SK-N-SH (cell line): ENCODE measurements around the gene RAP2A. TPM values are rescaled to one million over a fixed set of nuclear protein-coding genes. Genes with fewer than 3 reads are reported as not detected.

Experiments
- CTCF ChIA-PET: fragments of 300-600, 350-600 bp; formaldehyde crosslinking; extraction: SDS; loops from one replicate; lab custom pipeline; 2021; lab: Yijun Ruan, JAX
- POLR2A ChIA-PET: fragments of 350-600 bp; sonication (Branson Sonifier 250); formaldehyde crosslinking; extraction: SDS; loops from one replicate; lab custom pipeline; 2020; ENCODE audit warnings: antibody characterized with exemption, inconsistent platforms; lab: Yijun Ruan, JAX
- DNase-seq: peaks from one replicate; pipeline ENCODE4 v3.0.0; 2012
- H2AFZ ChIP-seq: fragments of 200-600 bp; sonication (generic); 2 replicates; pipeline ENCODE4 v1.8.1; 2016; ENCODE audit warnings: antibody characterized with exemption, mild to moderate bottlenecking, low read depth
- H3F3A ChIP-seq: fragments of 200-600 bp; sonication (generic); replicated peaks from 2 replicates; pipeline ENCODE3; 2016; ENCODE audit warnings: antibody characterized with exemption, mild to moderate bottlenecking; ENCODE audit not compliant: insufficient read depth
- H3K27ac ChIP-seq, 2 experiments: fragments of 200-500 bp in 1 of 2; fragments of 200-600 bp in 1 of 2; sonication (Bioruptor generic) in 1 of 2; sonication (generic), shearing (Covaris generic) in 1 of 2; 2 replicates each; pipeline versions ENCODE4 v1.5.1 to v1.6.1; 2014 to 2016; ENCODE audit warnings: low read depth in 2 of 2, inconsistent platforms in 1 of 2, low read length in 1 of 2, mild to moderate bottlenecking in 1 of 2, mixed read lengths in 1 of 2
- H3K27me3 ChIP-seq: fragments of 200-600 bp; sonication (generic), shearing (Covaris generic); 2 replicates; pipeline ENCODE4 v1.6.1; 2016; ENCODE audit warnings: mixed run types; ENCODE audit not compliant: insufficient read depth
- H3K36me3 ChIP-seq, 2 experiments: fragments of 200-500 bp in 1 of 2; fragments of 200-600 bp in 1 of 2; sonication (Bioruptor generic) in 1 of 2; sonication (generic) in 1 of 2; replicated peaks in 1 of 2; 2 replicates each; pipeline versions ENCODE3 to v1.5.1; 2014 to 2016; ENCODE audit warnings: low read length in 1 of 2, mild to moderate bottlenecking in 1 of 2; ENCODE audit not compliant: insufficient read depth in 2 of 2, control insufficient read depth in 1 of 2
- H3K4me1 ChIP-seq, 2 experiments: fragments of 200-500 bp in 1 of 2; fragments of 200-600 bp in 1 of 2; sonication (Bioruptor generic) in 1 of 2; sonication (generic), shearing (Covaris generic) in 1 of 2; 2 replicates each; pipeline versions ENCODE4 v1.5.1 to v1.6.1; 2014 to 2016; ENCODE audit warnings: low read depth in 1 of 2, low read length in 1 of 2, mixed run types in 1 of 2; ENCODE audit not compliant: insufficient read depth in 2 of 2, control insufficient read depth in 1 of 2
- H3K4me2 ChIP-seq: fragments of 200-600 bp; sonication (generic), shearing (Covaris generic); 2 replicates; pipeline ENCODE4 v1.6.1; 2017; ENCODE audit warnings: mixed run types
- H3K4me3 ChIP-seq, 2 experiments: fragments of 200-500 bp in 1 of 2; fragments of 200-600 bp in 1 of 2; sonication (Bioruptor generic) in 1 of 2; sonication (generic), shearing (Covaris generic) in 1 of 2; 2 replicates each; pipeline versions ENCODE4 v1.5.1 to v1.8.1; 2014 to 2016; ENCODE audit warnings: low read depth in 2 of 2, inconsistent platforms in 1 of 2, low read length in 1 of 2, mild to moderate bottlenecking in 1 of 2, mixed read lengths in 1 of 2, moderate library complexity in 1 of 2
- H3K79me2 ChIP-seq: fragments of 200-600 bp; sonication (generic); 2 replicates; pipeline ENCODE4 v1.8.1; 2017; ENCODE audit warnings: mild to moderate bottlenecking; ENCODE audit not compliant: insufficient read depth
- H3K9ac ChIP-seq: fragments of 200-600 bp; sonication (generic); 2 replicates; pipeline ENCODE4 v1.6.1; 2017; ENCODE audit warnings: mixed run types
- H3K9me2 ChIP-seq: fragments of 200-600 bp; sonication (generic); 2 replicates; pipeline ENCODE4 v1.6.1; 2017; ENCODE audit warnings: mixed run types
- H3K9me3 ChIP-seq: fragments of 200-600 bp; sonication (generic); 2 replicates; pipeline ENCODE4 v1.6.1; 2017; ENCODE audit warnings: mixed run types, mild to moderate bottlenecking, moderate library complexity
- H4K20me1 ChIP-seq: fragments of 200-600 bp; sonication (generic); 2 replicates; pipeline ENCODE4 v1.6.1; 2017; ENCODE audit warnings: mild to moderate bottlenecking, mixed run types; ENCODE audit not compliant: insufficient read depth
- CHD2 ChIP-seq: fragments of 150-350 bp; IDR thresholded peaks from 2 replicates; pipeline ENCODE4 v1.6.1; 2018; ENCODE audit warnings: low read length; ENCODE audit not compliant: partially characterized antibody
- ELF1 ChIP-seq: IDR thresholded peaks from 2 replicates; pipeline ENCODE4 v1.4.0; 2012
- EP300 ChIP-seq, 2 experiments: IDR thresholded peaks; 2 replicates each; pipeline versions ENCODE4 v1.4.0 to v1.6.1; 2012; ENCODE audit warnings: borderline replicate concordance in 1 of 2, low read depth in 1 of 2, low read length in 1 of 2
- FOSL2 ChIP-seq: IDR thresholded peaks from 2 replicates; pipeline ENCODE4 v1.4.0; 2012; ENCODE audit warnings: low read depth, mild to moderate bottlenecking, moderate library complexity, borderline replicate concordance
- FOXJ3 ChIP-seq: sonication (generic); formaldehyde crosslinking; IDR thresholded peaks from 2 replicates; pipeline ENCODE4 v1.5.1; 2020; ENCODE audit warnings: mild to moderate bottlenecking, missing genetic modification reagents
- GABPA ChIP-seq: IDR thresholded peaks from 2 replicates; pipeline ENCODE4 v1.4.0; 2012; ENCODE audit warnings: low read depth, mild to moderate bottlenecking
- IRF3 ChIP-seq: fragments of 150-350 bp; IDR thresholded peaks from 2 replicates; pipeline ENCODE4 v1.6.1; 2016; ENCODE audit warnings: mild to moderate bottlenecking, low read depth, low read length
- JUND ChIP-seq: IDR thresholded peaks from 2 replicates; pipeline ENCODE4 v1.4.0; 2012
- MEF2A ChIP-seq: IDR thresholded peaks from 2 replicates; pipeline ENCODE4 v1.4.0; 2012; ENCODE audit warnings: low read depth, borderline replicate concordance
- NFIC ChIP-seq: IDR thresholded peaks from 2 replicates; pipeline ENCODE4 v1.4.0; 2012; ENCODE audit warnings: borderline replicate concordance
- NRF1 ChIP-seq: IDR thresholded peaks from 2 replicates; pipeline ENCODE4 v1.6.1; 2012; ENCODE audit warnings: low read depth, mild to moderate bottlenecking, low read length
- POLR2AphosphoS5 ChIP-seq: IDR thresholded peaks from 2 replicates; pipeline ENCODE4 v1.6.1; 2012; ENCODE audit warnings: low read depth, low read length
- RCOR1 ChIP-seq: fragments of 150-350 bp; IDR thresholded peaks from 2 replicates; pipeline ENCODE4 v1.6.1; 2017; ENCODE audit warnings: antibody characterized with exemption, low read length
- REST ChIP-seq: IDR thresholded peaks from 2 replicates; pipeline ENCODE4 v1.6.1; 2012; ENCODE audit warnings: mild to moderate bottlenecking, low read depth, low read length, moderate library complexity
- TCF12 ChIP-seq: IDR thresholded peaks from 2 replicates; pipeline ENCODE4 v1.4.0; 2012
- TEAD4 ChIP-seq: IDR thresholded peaks from 2 replicates; pipeline ENCODE4 v1.4.0; 2012; ENCODE audit warnings: mild to moderate bottlenecking, borderline replicate concordance; ENCODE audit not compliant: insufficient read depth
- USF1 ChIP-seq: IDR thresholded peaks from 2 replicates; pipeline ENCODE4 v1.4.0; 2012; ENCODE audit warnings: low read depth, borderline replicate concordance
- YY1 ChIP-seq: IDR thresholded peaks from 2 replicates; pipeline ENCODE4 v1.4.0; 2012; ENCODE audit warnings: low read depth, mild to moderate bottlenecking
- WGBS: methylation state at CpG from one replicate; pipeline ENCODE4 v1.1.6; 2017; ENCODE audit warnings: low lambda C conversion rate; 5-methylcytosine and 5-hydroxymethylcytosine counted together
- polyA plus RNA-seq, 3 experiments: library from polyadenylated mRNA; depleted of rRNA; stranded (reverse); fragments of >200 nt; gene quantifications; 2 replicates each; pipeline ENCODE4 v1.2.3, GENCODE V29; 2012

The RAP2A gene
- polyA plus RNA-seq, 1 of the 3 experiments (the other 2 are of a cell fraction): 6.5 TPM

- POLR2A ChIA-PET: no interaction called here
- Histone ChIP-seq H3K9ac (no peak overlapping the region), H3K4me1 (no peaks in the 10 kb centered on the region), H3K9me3 (no peaks in the 10 kb centered on the region), H3K36me3 (no peaks in the 10 kb centered on the region), H3K27me3 (no peaks in the 10 kb centered on the region), H3K4me2 (no peak overlapping the region), H3K9me2 (no peaks in the 10 kb centered on the region), H2AFZ (no peak overlapping the region), H4K20me1 (no peaks in the 10 kb centered on the region), H3K79me2 (no peaks in the 10 kb centered on the region), H3K27ac (no peak overlapping the region), H3F3A (no peaks in the 10 kb centered on the region), H3K4me3 (no peak overlapping the region)
- CTCF ChIA-PET: interaction anchor here (0.6 kb wide), 1 partner anchor 33 kb away, joined by 3 read pairs; no protein-coding TSS in a partner anchor
- TF ChIP-seq JUND (no peak), NRF1 (no peak), TCF12 (no peak), NFIC (no peak), ELF1 (no peak)
- no peak for DNase-seq
- WGBS: 58% methylated on average over 2 of the region's 2 CpGs
These were observed 58.9 kb downstream of the RAP2A start for GRCh38 chr13:97492684-97493371.

GRCh38 chr13:97493456-97493855, 59.5 kb downstream of the RAP2A start:
- H3K4me1 ChIP-seq: no peaks in the 10 kb centered on the region
- DNase-seq: no peak
- H4K20me1 ChIP-seq: no peaks in the 10 kb centered on the region
- H3K27ac ChIP-seq: no peak overlapping the region
- no peak overlapping the region for H3K4me2 ChIP-seq
- no peak overlapping the region for H3K4me3 ChIP-seq
- ChIA-PET CTCF (no interaction called here), POLR2A (no interaction called here)
- no peaks in the 10 kb centered on the region for H3K27me3 ChIP-seq
- H3K9me2 ChIP-seq: no peaks in the 10 kb centered on the region
- no peaks in the 10 kb centered on the region for H3K79me2 ChIP-seq
- no peak overlapping the region for H3K9ac ChIP-seq
- no peaks in the 10 kb centered on the region for H3F3A ChIP-seq
- no peaks in the 10 kb centered on the region for H3K9me3 ChIP-seq
- WGBS: 3% methylated on average over 1 of the region's 1 CpG
- no peak overlapping the region for H2AFZ ChIP-seq
- H3K36me3 ChIP-seq: no peaks in the 10 kb centered on the region
- TF ChIP-seq ELF1 (no peak), EP300 (IDR thresholded peaks at IDR 0.05; ENCODE audit: borderline replicate concordance in 1 of 2, low read depth in 1 of 2, low read length in 1 of 2) (no peak), POLR2AphosphoS5 (no peak), TEAD4 (no peak), CHD2 (no peak), RCOR1 (no peak), TCF12 (no peak), GABPA (no peak), NRF1 (no peak), MEF2A (no peak), FOXJ3 (CRISPR knock-in tag) (no peak), JUND (no peak), USF1 (no peak), YY1 (no peak), IRF3 (no peak), REST (no peak), FOSL2 (no peak), NFIC (no peak)
